H1 (cell line): ENCODE data around the gene SAMD4A. TPM values are rescaled to one million over a fixed set of nuclear protein-coding genes. Genes with fewer than 3 reads are reported as not detected.

Experiments used
- CTCF ChIA-PET: fragments of 300-600 bp; sonication (Branson Sonifier 250); formaldehyde crosslinking; loops from one replicate; lab custom pipeline; 2021; ENCODE audit not compliant: partially characterized antibody; lab: Charles Lee
- POLR2A ChIA-PET: fragments of 300-600 bp; sonication (Branson Sonifier 250); formaldehyde crosslinking; loops from one replicate; lab custom pipeline; 2021; ENCODE audit warnings: inconsistent platforms; ENCODE audit not compliant: partially characterized antibody; lab: Charles Lee
- DNase-seq, 2 experiments: peaks; one replicate each; pipeline versions ENCODE4 v3.0.0 to v3.0.0-alpha.2; 2010 to 2022; ENCODE audit warnings: low spot score in 2 of 2, low read depth in 1 of 2, mixed read lengths in 1 of 2
- FAIRE-seq: peaks from 2 replicates; lab custom pipeline; 2011; peaks lifted over from hg19 to GRCh38; lab: Jason Lieb, UNC
- H2AFZ ChIP-seq: 2 replicates; pipeline ENCODE4 v1.8.1; 2012; ENCODE audit warnings: low read length, inconsistent platforms
- H2AK5ac ChIP-seq: 2 replicates; pipeline ENCODE4 v1.6.1; 2013; ENCODE audit warnings: low read depth, low read length
- H2BK120ac ChIP-seq: replicated peaks from 2 replicates; pipeline ENCODE3; 2013; ENCODE audit warnings: low read depth, low read length, inconsistent platforms
- H2BK12ac ChIP-seq: 2 replicates; pipeline ENCODE4 v1.6.1; 2013; ENCODE audit warnings: low read depth, low read length
- H2BK15ac ChIP-seq: 2 replicates; pipeline ENCODE4 v1.6.1; 2013; ENCODE audit warnings: low read length
- H2BK20ac ChIP-seq: 2 replicates; pipeline ENCODE4 v1.6.1; 2013; ENCODE audit warnings: low read length
- H2BK5ac ChIP-seq: 2 replicates; pipeline ENCODE4 v1.6.1; 2013; ENCODE audit warnings: low read depth, low read length
- H3K14ac ChIP-seq: 2 replicates; pipeline ENCODE4 v1.6.1; 2013; ENCODE audit warnings: inconsistent platforms; ENCODE audit not compliant: insufficient read length
- H3K18ac ChIP-seq: 2 replicates; pipeline ENCODE4 v1.6.1; 2013; ENCODE audit warnings: low read length; ENCODE audit errors: extremely low read depth
- H3K23ac ChIP-seq: 2 replicates; pipeline ENCODE4 v1.6.1; 2013; ENCODE audit warnings: inconsistent platforms; ENCODE audit not compliant: insufficient read length
- H3K23me2 ChIP-seq: 2 replicates; pipeline ENCODE4 v1.6.1; 2013; ENCODE audit warnings: low read depth, low read length
- H3K27ac ChIP-seq: 2 replicates; pipeline ENCODE4 v1.6.1; 2011; ENCODE audit warnings: low read depth, low read length, inconsistent platforms
- H3K27me3 ChIP-seq, 4 experiments: replicated peaks in 1 of 4; 1 replicate in 1 of 4; 2 replicates in 3 of 4; pipeline versions ENCODE4 v1.6.1 to v1.8.1; 2011 to 2013; ENCODE audit warnings: low read length in 3 of 4, mild to moderate bottlenecking in 3 of 4, inconsistent platforms in 2 of 4, mixed read lengths in 2 of 4, moderate library complexity in 1 of 4; ENCODE audit not compliant: control insufficient read depth in 3 of 4, insufficient read depth in 3 of 4; ENCODE audit errors: extremely low read depth in 1 of 4
- H3K36me3 ChIP-seq, 4 experiments: 2 replicates each; pipeline versions ENCODE4 v1.6.1 to v1.8.1; 2011 to 2013; ENCODE audit warnings: mild to moderate bottlenecking in 4 of 4, low read length in 3 of 4, moderate library complexity in 2 of 4, control low read depth in 1 of 4, inconsistent platforms in 1 of 4; ENCODE audit not compliant: insufficient read depth in 4 of 4, control insufficient read depth in 2 of 4
- H3K4ac ChIP-seq: replicated peaks from 2 replicates; pipeline ENCODE3; 2013; ENCODE audit warnings: low read length, low read depth, mixed read lengths, inconsistent platforms; ENCODE audit not compliant: insufficient read length
- H3K4me1 ChIP-seq, 4 experiments: replicated peaks in 1 of 4; 1 replicate in 1 of 4; 2 replicates in 3 of 4; pipeline versions ENCODE4 v1.6.1 to v1.8.1; 2011 to 2013; ENCODE audit warnings: low read length in 3 of 4, inconsistent platforms in 2 of 4, mixed read lengths in 1 of 4; ENCODE audit not compliant: insufficient read depth in 4 of 4, control insufficient read depth in 3 of 4
- H3K4me2 ChIP-seq, 2 experiments: 2 replicates each; pipeline versions ENCODE4 v1.6.1 to v1.8.1; 2011 to 2013; ENCODE audit warnings: low read depth in 2 of 2, low read length in 2 of 2, control low read depth in 1 of 2, inconsistent platforms in 1 of 2, mild to moderate bottlenecking in 1 of 2; ENCODE audit not compliant: insufficient read depth in 1 of 2
- H3K4me3 ChIP-seq, 4 experiments: fragments of 200-600, 300-600 bp in 1 of 4; sonication (generic), shearing (Covaris generic), sonication (Bioruptor Twin) in 1 of 4; 2 replicates each; pipeline versions ENCODE4 v1.5.1 to v1.8.1; 2011 to 2016; ENCODE audit warnings: low read length in 4 of 4, low read depth in 3 of 4, control low read depth in 2 of 4, inconsistent platforms in 2 of 4, mild to moderate bottlenecking in 2 of 4, mixed read lengths in 1 of 4, moderate library complexity in 1 of 4; ENCODE audit not compliant: insufficient read depth in 2 of 4; ENCODE audit errors: extremely low read depth in 1 of 4
- H3K56ac ChIP-seq: replicated peaks from 2 replicates; pipeline ENCODE3; 2013; ENCODE audit warnings: low read depth, mild to moderate bottlenecking, mixed read lengths, low read length, inconsistent platforms; ENCODE audit not compliant: insufficient read length
- H3K79me1 ChIP-seq: 2 replicates; pipeline ENCODE4 v1.6.1; 2013; ENCODE audit warnings: low read depth, low read length, control low read depth
- H3K79me2 ChIP-seq, 2 experiments: 2 replicates each; pipeline versions ENCODE4 v1.6.1 to v1.8.1; 2012 to 2013; ENCODE audit warnings: low read length in 2 of 2, mild to moderate bottlenecking in 2 of 2, inconsistent platforms in 1 of 2; ENCODE audit not compliant: insufficient read depth in 2 of 2, control insufficient read depth in 1 of 2
- H3K9ac ChIP-seq, 4 experiments: replicated peaks in 1 of 4; 1 replicate in 1 of 4; 2 replicates in 3 of 4; pipeline versions ENCODE4 v1.6.1 to v1.8.1; 2011 to 2013; ENCODE audit warnings: low read depth in 3 of 4, low read length in 3 of 4, control low read depth in 2 of 4, mild to moderate bottlenecking in 2 of 4, moderate library complexity in 2 of 4, inconsistent platforms in 1 of 4; ENCODE audit errors: extremely low read depth in 1 of 4
- H3K9me3 ChIP-seq, 2 experiments: 2 replicates each; pipeline versions ENCODE4 v1.6.1 to v1.8.1; 2012 to 2013; ENCODE audit warnings: mild to moderate bottlenecking in 2 of 2, moderate library complexity in 2 of 2, control low read depth in 1 of 2, inconsistent platforms in 1 of 2, low read depth in 1 of 2, low read length in 1 of 2, mixed read lengths in 1 of 2; ENCODE audit not compliant: insufficient read depth in 2 of 2
- H4K20me1 ChIP-seq, 2 experiments: replicated peaks in 1 of 2; 2 replicates each; pipeline versions ENCODE3 to v1.8.1; 2011 to 2013; ENCODE audit warnings: inconsistent platforms in 2 of 2, low read length in 2 of 2, mild to moderate bottlenecking in 1 of 2; ENCODE audit not compliant: insufficient read depth in 2 of 2, control insufficient read depth in 1 of 2
- H4K5ac ChIP-seq: 2 replicates; pipeline ENCODE4 v1.6.1; 2013; ENCODE audit warnings: low read length, low read depth, mixed read lengths, inconsistent platforms; ENCODE audit not compliant: insufficient read length
- H4K8ac ChIP-seq: 2 replicates; pipeline ENCODE4 v1.8.0; 2013; ENCODE audit warnings: mild to moderate bottlenecking, moderate library complexity, low read length, inconsistent platforms; ENCODE audit not compliant: insufficient read depth; ENCODE audit errors: extremely low read depth
- H4K91ac ChIP-seq: replicated peaks from 2 replicates; pipeline ENCODE3; 2013; ENCODE audit warnings: low read length, mixed read lengths, inconsistent platforms; ENCODE audit not compliant: insufficient read length
- ASH2L ChIP-seq: fragments of 200-600, 300-600 bp; sonication (generic); IDR thresholded peaks from one replicate; pipeline ENCODE4 v1.7.1; 2017; ENCODE audit warnings: low read length
- ATF2 ChIP-seq: IDR thresholded peaks from 2 replicates; pipeline ENCODE4 v1.6.1; 2012; ENCODE audit warnings: low read length, inconsistent platforms
- E2F6 ChIP-seq: IDR thresholded peaks from 2 replicates; pipeline ENCODE4 v1.6.1; 2012; ENCODE audit warnings: inconsistent platforms
- EZH2 ChIP-seq: fragments of 200-600 bp; sonication (generic); IDR thresholded peaks from 2 replicates; pipeline ENCODE4 v1.7.1; 2012; ENCODE audit warnings: low read depth, mild to moderate bottlenecking, moderate library complexity, low read length, inconsistent platforms; ENCODE audit not compliant: severe bottlenecking
- KDM5A ChIP-seq: fragments of 200-600 bp; IDR thresholded peaks from 2 replicates; pipeline ENCODE4 v1.7.1; 2012; ENCODE audit warnings: mild to moderate bottlenecking, low read length, inconsistent platforms, mixed read lengths
- POU5F1 ChIP-seq: IDR thresholded peaks from 2 replicates; pipeline ENCODE4 v1.6.1; 2011; ENCODE audit warnings: low read depth, mild to moderate bottlenecking, low read length, moderate library complexity
- RBBP5 ChIP-seq: IDR thresholded peaks from 2 replicates; pipeline ENCODE4 v1.7.1; 2012; ENCODE audit warnings: low read depth, mild to moderate bottlenecking, inconsistent platforms, low read length, moderate library complexity, borderline replicate concordance
- SIN3A ChIP-seq, 2 experiments: IDR thresholded peaks in 1 of 2; conservative IDR thresholded peaks in 1 of 2; 2 replicates each; pipeline ENCODE4 v1.6.1; 2011 to 2012; ENCODE audit warnings: low read length in 2 of 2, improper control_type of control experiment in 1 of 2, low read depth in 1 of 2, mild to moderate bottlenecking in 1 of 2
- SP4 ChIP-seq: IDR thresholded peaks from 2 replicates; pipeline ENCODE4 v1.6.1; 2012; ENCODE audit warnings: low read length, inconsistent platforms
- TAF1 ChIP-seq: IDR thresholded peaks from 2 replicates; pipeline ENCODE4 v1.6.1; 2011; ENCODE audit warnings: mild to moderate bottlenecking, low read depth, low read length
- TEAD4 ChIP-seq: IDR thresholded peaks from 2 replicates; pipeline ENCODE4 v1.6.1; 2012; ENCODE audit warnings: low read depth, low read length, inconsistent platforms, mixed read lengths
- WGBS, 2 experiments: shearing (Covaris generic) in 1 of 2; methylation state at CpG; one replicate each; pipeline versions ENCODE4 v1.1.6 to v1.1.7; 2013 to 2015; ENCODE audit warnings: low lambda C conversion rate in 2 of 2, mixed read lengths in 2 of 2, inconsistent platforms in 1 of 2, low coverage in 1 of 2, missing lambda C conversion rate in 1 of 2; ENCODE audit not compliant: insufficient replicate concordance in 2 of 2, insufficient coverage in 1 of 2, insufficient read length in 1 of 2; ENCODE audit errors: extremely low coverage in 1 of 2, missing lambda C conversion rate in 1 of 2; 5-methylcytosine and 5-hydroxymethylcytosine counted together
- polyA plus RNA-seq, 7 experiments: library from polyadenylated mRNA; depleted of rRNA in 3 of 7; stranded (reverse) in 5 of 7; unstranded in 2 of 7; fragments of >200 nt in 5 of 7; fragments of 200-250 nt in 2 of 7; gene quantifications; 1 replicate in 5 of 7; 2 replicates in 1 of 7; 4 replicates in 1 of 7; pipeline versions ENCODE4 v1.2.1 to v1.2.3, GENCODE V29; 2011 to 2013; ENCODE audit warnings: missing spikeins in 2 of 7, mixed read lengths in 2 of 7
- total RNA-seq: library from RNA; stranded (reverse); fragmentation: NEBNext Ultra II Directional; extraction: Animal tissue kit (Norgen Biotek cat#: 25700); gene quantifications from 2 replicates; pipeline ENCODE4 v1.2.1, GENCODE V29; 2021

The SAMD4A gene
- total and polyA plus RNA-seq, 2 of the 8 experiments (the other 6 are each of a cell fraction or from before 2014, with no cell fraction given) = 2.4 to 12.3 TPM

- no peak overlapping the region for H3K4me3 ChIP-seq
- no peak overlapping the region for H4K5ac ChIP-seq
- no peak overlapping the region for H3K23ac ChIP-seq
- H3K18ac ChIP-seq = no peak overlapping the region
- H2AK5ac ChIP-seq = no peak overlapping the region
- ChIA-PET CTCF (interaction anchor here (1.6 to 8.7 kb wide), 6 partner anchors 10 to 228 kb away, joined by 3 to 76 read pairs (median 8); no protein-coding TSS in a partner anchor), POLR2A (interaction anchor here (0.6 to 1.4 kb wide), 2 partner anchors 11 to 173 kb away, joined by 3 to 4 read pairs; no protein-coding TSS in a partner anchor)
- no peak overlapping the region for H4K91ac ChIP-seq
- FAIRE-seq (no peak), DNase-seq (no peak)
- H3K9me3 ChIP-seq = no peaks in the 10 kb centered on the region
- no peak overlapping the region for H4K8ac ChIP-seq
- H3K27me3 ChIP-seq = no peaks in the 10 kb centered on the region
- WGBS, 2 experiments = 91% methylated on average over 8 of the region's 8 CpGs; no CpG with 5 or more reads in 1 of the 2 experiments
- no peak overlapping the region for H2AFZ ChIP-seq
- no peak overlapping the region for H3K27ac ChIP-seq
- H3K79me2 ChIP-seq = no peaks in the 10 kb centered on the region
- H3K4ac ChIP-seq = no peak overlapping the region
- H3K56ac ChIP-seq = no peak overlapping the region
- no peaks in the 10 kb centered on the region for H4K20me1 ChIP-seq
- no peaks in the 10 kb centered on the region for H3K79me1 ChIP-seq
- H2BK5ac ChIP-seq = no peak overlapping the region
- H2BK15ac ChIP-seq = no peak overlapping the region
- H3K14ac ChIP-seq = no peak overlapping the region
- no peak overlapping the region for H2BK20ac ChIP-seq
- no peak overlapping the region; a peak in 1 of 7 replicates for H3K9ac ChIP-seq
- H2BK120ac ChIP-seq = no peak overlapping the region
- H3K4me2 ChIP-seq = no peak overlapping the region
- H3K23me2 ChIP-seq = no peaks in the 10 kb centered on the region
- H2BK12ac ChIP-seq = no peak overlapping the region
- no peaks in the 10 kb centered on the region for H3K36me3 ChIP-seq
- H3K4me1 ChIP-seq = peaks cover 0 to 2% (median 0%) of the 10 kb centered on the region in 4 experiments; a peak in 1 of 7 replicates
- TF ChIP-seq SIN3A (conservative IDR thresholded peaks at IDR 0.05 in 1 of 2, IDR thresholded peaks at IDR 0.05 in 1 of 2; ENCODE audit: low read depth in 1 of 2, low read length in 2 of 2) = no peak
- TF ChIP-seq ASH2L = no peak
- no peak for TF ChIP-seq POU5F1
- no peak for TF ChIP-seq SP4
- no peak for TF ChIP-seq KDM5A
- TF ChIP-seq ATF2 = no peak
- no peak for TF ChIP-seq RBBP5
- TF ChIP-seq TEAD4 = no peak
- TF ChIP-seq E2F6 = no peak
- no peak for TF ChIP-seq EZH2
- no peak for TF ChIP-seq TAF1
Observed at GRCh38 chr14:54785136-54785777, 218.3 kb downstream of the SAMD4A start.
